ENCODE data around the gene CEACAM18. TPM values are rescaled to one million over a fixed set of nuclear protein-coding genes. Genes with fewer than 3 reads are reported as not detected.

Gene CEACAM18
- total RNA-seq, 3 donors from 2014 or later: not detected

GRCh38 chr19:51501594-51502263 lies 23.4 kb downstream of the CEACAM18 start, which contains the start of gene SIGLEC12:
TSS of gene SIGLEC12 (minus strand) at chr19:51501800. CDS start at chr19:51501733, 67 bp downstream.
- H3K27me3 ChIP-seq: peaks cover 0 to 5% of the 10 kb centered on the region in 2 donors
- no peak within 1 kb of the TSS for H3K4me3 ChIP-seq
- intact Hi-C loops (cut with DNase I; ENCODE audit: low total_unique reads): no loop called here
- no peaks in the 10 kb centered on the region for H3K36me3 ChIP-seq
- DNase-seq (ENCODE audit: low spot score in 2 of 2): no peak
- no peaks in the 10 kb centered on the region for H3K4me1 ChIP-seq
- H3K27ac ChIP-seq: no peak within 1 kb of the TSS
- TF ChIP-seq CTCF (IDR thresholded peaks at IDR 0.05): no peak
- TF ChIP-seq POLR2A (IDR thresholded peaks at IDR 0.05): no peak
- no peak for TF ChIP-seq POLR2AphosphoS5 (IDR thresholded peaks at IDR 0.05)
- peaks cover 13 to 15% of the 10 kb centered on the region in 2 donors for H3K9me3 ChIP-seq

GRCh38 chr19:51503286-51503817 lies 25.0 kb downstream of the CEACAM18 start:
- TF ChIP-seq CTCF (IDR thresholded peaks at IDR 0.05) (no peak), POLR2AphosphoS5 (IDR thresholded peaks at IDR 0.05) (no peak), POLR2A (IDR thresholded peaks at IDR 0.05) (no peak)

GRCh38 chr19:51503896-51504295 lies 25.6 kb downstream of the CEACAM18 start:
- no peak for DNase-seq (ENCODE audit: low spot score in 2 of 2)
- intact Hi-C loops (cut with DNase I; ENCODE audit: low total_unique reads): no loop called here
- H3K4me3 ChIP-seq: no peak overlapping the region
- no peaks in the 10 kb centered on the region for H3K36me3 ChIP-seq
- TF ChIP-seq CTCF (IDR thresholded peaks at IDR 0.05): no peak
- TF ChIP-seq POLR2A (IDR thresholded peaks at IDR 0.05): no peak
- TF ChIP-seq POLR2AphosphoS5 (IDR thresholded peaks at IDR 0.05): no peak
- peaks cover 13 to 15% of the 10 kb centered on the region in 2 donors for H3K9me3 ChIP-seq
- peaks cover 0 to 14% of the 10 kb centered on the region in 2 donors for H3K27me3 ChIP-seq
- no peaks in the 10 kb centered on the region for H3K4me1 ChIP-seq
- H3K27ac ChIP-seq: no peak overlapping the region

More at GRCh38 chr19:51503286-51503817, 25.0 kb downstream of the CEACAM18 start:
- no peaks in the 10 kb centered on the region for H3K4me1 ChIP-seq
- H3K36me3 ChIP-seq: no peaks in the 10 kb centered on the region
- peaks cover 13 to 15% of the 10 kb centered on the region in 2 donors for H3K9me3 ChIP-seq
- intact Hi-C loops (cut with DNase I; ENCODE audit: low total_unique reads): no loop called here
- DNase-seq (ENCODE audit: low spot score in 2 of 2): no peak
- H3K27me3 ChIP-seq: peaks cover 0 to 9% of the 10 kb centered on the region in 2 donors
- no peak overlapping the region for H3K4me3 ChIP-seq
- H3K27ac ChIP-seq: no peak overlapping the region

GRCh38 chr19:51505904-51506303 lies 27.6 kb downstream of the CEACAM18 start:
- intact Hi-C loops (cut with DNase I; ENCODE audit: low total_unique reads): no loop called here
- no peak overlapping the region for H3K27ac ChIP-seq
- TF ChIP-seq POLR2A (IDR thresholded peaks at IDR 0.05): no peak
- TF ChIP-seq CTCF (IDR thresholded peaks at IDR 0.05): no peak
- no peak for TF ChIP-seq POLR2AphosphoS5 (IDR thresholded peaks at IDR 0.05)
- H3K27me3 ChIP-seq: peaks cover 0 to 21% of the 10 kb centered on the region in 2 donors
- H3K9me3 ChIP-seq: peaks cover 13 to 15% of the 10 kb centered on the region in 2 donors
- no peaks in the 10 kb centered on the region for H3K4me1 ChIP-seq
- H3K36me3 ChIP-seq: no peaks in the 10 kb centered on the region
- DNase-seq (ENCODE audit: low spot score in 2 of 2): no peak
- H3K4me3 ChIP-seq: no peak overlapping the region

- Histone ChIP-seq H3K27me3 (peaks cover 0 to 28% of the 10 kb centered on the region in 2 donors), H3K36me3 (no peaks in the 10 kb centered on the region), H3K9me3 (peaks cover 13 to 15% of the 10 kb centered on the region in 2 donors), H3K27ac (no peak overlapping the region), H3K4me3 (no peak overlapping the region), H3K4me1 (no peaks in the 10 kb centered on the region)
- intact Hi-C loops (cut with DNase I; ENCODE audit: low total_unique reads): no loop called here
- TF ChIP-seq CTCF (IDR thresholded peaks at IDR 0.05) (no peak), POLR2A (IDR thresholded peaks at IDR 0.05) (no peak), POLR2AphosphoS5 (IDR thresholded peaks at IDR 0.05) (no peak)
- DNase-seq (ENCODE audit: low spot score in 2 of 2): no peak
Measured at GRCh38 chr19:51507192-51507591, 28.9 kb downstream of the CEACAM18 start.
